Gastrocnemius medialis (tissue), 4 donors: ENCODE data around the gene TNFRSF1B.

Experiments
- CTCF ChIP-seq, 5 experiments: fragments of 450-650 bp in 3 of 5; fragments of 200-600 bp in 2 of 5; sonication (generic) in 2 of 5; IDR thresholded peaks in 4 of 5; conservative IDR thresholded peaks in 1 of 5; 1 replicate in 4 of 5; 2 replicates in 1 of 5; pipeline ENCODE4 v1.5.1; 2016 to 2019; ENCODE audit warnings: antibody characterized with exemption in 5 of 5, mild to moderate bottlenecking in 3 of 5, moderate library complexity in 3 of 5
- POLR2A ChIP-seq, 2 donors: fragments of 450-650 bp; IDR thresholded peaks; one replicate each; pipeline ENCODE4 v1.6.1; 2017; ENCODE audit warnings: antibody characterized with exemption in 2 of 2, mild to moderate bottlenecking in 2 of 2, moderate library complexity in 2 of 2

DNA sequence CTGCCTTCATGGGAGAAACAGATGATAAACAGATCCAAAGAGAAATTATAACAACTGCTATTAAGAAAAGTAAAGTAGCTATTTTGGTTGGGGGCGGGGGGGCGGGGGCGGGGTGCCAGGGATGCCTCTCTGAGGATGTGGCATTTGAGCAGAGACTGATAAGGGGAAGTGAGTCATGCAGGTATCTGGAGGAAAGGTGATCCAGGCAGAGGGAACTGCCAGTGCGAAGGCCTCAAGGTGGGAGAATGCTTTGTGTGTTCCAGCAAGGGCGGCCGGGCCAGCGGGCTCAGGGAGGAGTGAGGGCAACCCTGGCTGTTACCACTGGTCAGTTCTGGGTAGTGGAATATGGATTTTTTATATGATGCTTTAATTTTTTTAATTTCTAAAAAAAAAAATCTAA, 7.0 kb upstream of the TNFRSF1B start:
- TF ChIP-seq CTCF (IDR thresholded peaks at IDR 0.05 in 4 of 5, conservative IDR thresholded peaks at IDR 0.05 in 1 of 5) (no peak), POLR2A (IDR thresholded peaks at IDR 0.05) (no peak)
